Activated CD4-positive, alpha-beta T cell treated with anti-CD3 and anti-CD28 coated beads for 1 hour (primary cell): Measurements from ENCODE around the gene STRIP2.
"Not testable (repeated sequence)": the region's sequence is repeated elsewhere in the genome, so short reads cannot be mapped to it uniquely, and the experiment has no call there.

Source experiments
- DNase-seq: peaks from one replicate; pipeline ENCODE4 v3.0.0-alpha.2; 2020

Gene STRIP2

DNA sequence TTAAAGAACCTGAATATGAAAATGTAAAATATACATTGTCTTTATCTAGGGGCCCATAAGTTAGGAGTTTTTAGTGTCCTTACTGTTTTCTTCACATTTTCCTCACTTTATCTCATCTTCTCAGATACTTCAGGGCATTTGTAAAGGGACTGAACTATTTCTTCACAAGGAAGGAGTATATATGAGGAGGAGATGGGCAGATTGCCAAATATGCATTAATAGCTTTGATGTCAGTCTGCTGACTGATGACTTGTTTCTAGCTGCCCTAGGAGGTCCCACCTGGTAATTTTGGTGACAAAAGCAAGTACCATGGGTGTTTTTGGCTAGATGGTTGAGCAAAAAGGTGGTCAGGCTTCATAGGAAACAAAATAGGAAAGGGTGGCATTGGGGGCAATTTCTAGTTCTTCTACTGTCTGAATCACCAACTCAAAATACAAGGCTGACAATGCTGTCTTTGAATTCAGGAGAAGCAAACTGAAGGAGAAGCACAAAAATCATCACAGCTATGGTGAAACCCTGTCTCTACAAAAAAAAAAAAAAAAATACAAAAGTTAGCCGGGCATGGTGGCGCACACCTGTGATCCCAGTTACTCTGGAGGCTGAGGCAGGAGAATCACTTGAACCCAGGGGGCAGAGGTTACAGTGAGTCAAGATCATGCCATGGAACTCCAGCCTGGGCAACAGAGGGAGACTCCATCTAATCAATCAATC, 10.4 kb upstream of the STRIP2 start:
- no peak for DNase-seq

DNA sequence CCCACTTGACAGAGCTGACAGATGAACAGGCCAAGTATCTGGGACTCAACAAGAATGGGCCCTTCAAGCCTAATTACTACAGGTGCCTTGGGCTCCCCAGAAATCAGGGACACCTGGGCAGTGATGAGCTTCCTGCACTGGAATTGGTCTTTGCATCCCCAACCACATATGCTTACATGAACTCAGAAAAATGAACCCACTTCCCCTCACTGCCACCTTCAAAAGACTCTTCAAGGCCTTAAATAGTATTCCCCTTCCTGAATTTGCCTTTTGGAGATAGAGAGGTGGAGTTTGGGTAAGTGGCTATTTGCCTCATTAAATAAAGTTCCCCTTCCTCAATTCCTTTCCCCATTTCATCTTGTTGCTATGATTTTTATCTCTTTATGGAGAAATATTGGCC, 7.8 kb upstream of the STRIP2 start:
- no peak for DNase-seq

- DNase-seq, result no peak
These were observed 6.6 kb upstream of the STRIP2 start for GRCh38 chr7:129427526-129428045.

- no peak for DNase-seq
These were observed 2.2 kb upstream of the STRIP2 start for GRCh38 chr7:129431911-129432643.

- no peak for DNase-seq
These were observed 565 bp downstream of the STRIP2 start for GRCh38 chr7:129434675-129435318.

GRCh38 chr7:129435414-129435829, 1.2 kb downstream of the STRIP2 start:
- DNase-seq, result no peak

DNA sequence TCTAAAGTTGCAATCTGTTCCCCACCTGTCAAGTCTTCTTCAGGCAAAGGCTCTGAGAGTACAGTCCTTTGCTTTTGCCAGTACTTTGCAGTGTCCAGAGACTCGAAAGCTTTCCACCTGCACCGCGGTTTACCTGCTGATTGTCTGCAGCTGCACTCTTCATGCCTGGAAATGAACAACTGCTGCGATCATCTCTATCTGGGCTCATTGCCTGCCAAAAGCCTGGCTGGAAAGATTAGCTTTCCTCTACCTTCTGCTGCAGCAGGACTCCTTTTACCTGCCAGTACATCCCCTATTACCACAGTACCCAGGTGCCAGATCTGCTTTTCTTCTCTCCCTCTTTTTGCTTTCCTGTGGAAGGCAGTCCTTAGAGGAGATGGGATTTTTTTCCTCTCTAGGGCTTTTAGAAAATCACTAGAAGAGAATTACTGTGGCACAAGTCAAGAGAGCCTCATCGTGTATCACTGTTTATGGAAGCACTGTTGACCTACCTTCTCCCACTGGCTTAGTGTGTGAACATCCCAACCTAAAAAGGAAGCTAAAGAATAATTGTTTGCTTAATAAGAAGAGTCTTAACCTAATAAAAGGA, 2.2 kb downstream of the STRIP2 start:
- no peak for DNase-seq

DNA sequence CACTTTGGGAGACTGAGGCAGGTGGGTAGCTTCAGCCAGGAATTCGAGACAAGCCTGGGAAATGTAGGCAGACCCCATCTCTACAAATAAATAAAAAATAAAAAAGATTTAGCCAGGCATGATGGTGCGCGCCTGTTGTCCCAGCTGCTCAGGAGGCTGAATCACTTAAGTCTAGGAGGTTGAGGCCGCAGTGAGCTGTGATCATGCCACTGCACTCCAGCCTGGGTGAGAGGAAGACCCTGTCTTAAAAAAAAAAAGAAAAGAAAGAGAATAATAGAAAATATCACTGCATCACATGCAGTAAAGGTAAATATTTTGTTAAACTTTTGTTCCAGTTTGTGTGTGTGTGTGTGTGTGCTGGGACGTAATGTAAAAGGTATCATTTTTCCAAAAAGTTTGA, 3.0 kb downstream of the STRIP2 start:
- DNase-seq, result no peak

- no peak for DNase-seq
These were observed 4.1 kb downstream of the STRIP2 start for GRCh38 chr7:129438281-129438838.

DNA sequence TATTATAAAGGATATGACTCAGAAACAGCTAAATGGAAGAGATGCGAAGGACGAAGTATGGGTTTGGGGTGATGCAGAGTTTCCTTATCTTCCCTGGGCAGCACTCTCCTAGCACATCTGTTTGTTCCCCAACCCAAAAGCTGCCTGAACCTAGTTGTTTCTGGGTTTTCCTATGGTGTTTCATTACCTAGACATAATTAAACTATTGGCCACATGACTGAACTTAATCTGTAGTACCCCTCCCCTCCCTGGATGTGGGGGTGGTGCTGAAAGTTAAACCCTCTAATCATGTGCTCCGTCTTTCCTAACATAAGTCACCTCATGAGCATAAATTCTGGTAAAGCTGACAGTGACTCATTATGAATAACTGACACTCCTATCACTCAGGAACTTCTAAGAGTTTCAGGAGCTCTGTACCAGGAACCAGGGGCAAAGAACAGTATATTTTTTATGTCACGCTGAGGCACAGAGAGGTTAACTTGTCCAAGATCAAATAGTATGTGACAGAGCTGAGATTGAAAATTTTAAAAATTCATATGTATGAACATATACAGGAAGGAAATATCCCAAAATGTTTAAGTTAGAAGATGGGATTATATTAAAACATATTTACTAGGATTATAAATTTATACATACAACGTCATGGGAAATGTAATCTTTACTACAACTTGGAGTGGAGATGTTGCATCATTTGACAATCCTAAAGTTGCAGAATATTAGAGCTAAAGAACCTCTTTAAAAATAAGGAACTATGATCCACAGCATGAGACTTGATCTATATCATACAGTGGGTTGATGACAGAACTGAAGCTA, 4.8 kb downstream of the STRIP2 start:
- no peak for DNase-seq

DNA sequence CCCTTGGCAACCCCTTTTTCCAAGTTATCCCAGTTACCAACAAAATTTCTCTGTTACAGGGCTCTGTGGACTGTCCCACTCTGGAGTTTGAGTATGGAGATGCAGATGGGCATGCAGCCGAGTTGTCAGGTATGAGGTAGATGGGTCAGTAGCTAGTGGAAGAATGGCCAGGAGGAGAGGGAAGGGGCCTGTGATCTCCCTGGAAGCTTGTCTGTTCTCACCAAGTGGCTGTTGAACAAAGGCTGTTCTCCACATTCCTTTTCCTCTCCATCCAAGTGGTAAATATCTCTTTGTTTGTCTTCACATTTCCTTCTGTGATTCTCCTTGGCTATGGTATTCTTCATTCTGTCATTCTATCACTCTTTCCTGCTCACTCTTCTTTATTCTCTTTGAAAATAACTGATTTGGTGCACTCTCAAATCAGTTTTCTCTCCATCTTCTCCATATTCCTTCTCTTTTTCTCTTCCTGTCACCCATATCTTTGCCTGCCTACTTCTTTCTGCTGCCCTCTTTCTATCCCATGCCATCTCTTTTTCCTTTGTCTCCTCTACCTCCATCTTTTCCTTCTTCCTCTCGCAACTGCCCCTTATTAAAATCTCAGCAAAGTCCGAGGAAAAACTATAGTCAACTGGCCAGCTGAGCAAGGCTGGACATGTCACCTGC, 5.9 kb downstream of the STRIP2 start:
- no peak for DNase-seq

DNA sequence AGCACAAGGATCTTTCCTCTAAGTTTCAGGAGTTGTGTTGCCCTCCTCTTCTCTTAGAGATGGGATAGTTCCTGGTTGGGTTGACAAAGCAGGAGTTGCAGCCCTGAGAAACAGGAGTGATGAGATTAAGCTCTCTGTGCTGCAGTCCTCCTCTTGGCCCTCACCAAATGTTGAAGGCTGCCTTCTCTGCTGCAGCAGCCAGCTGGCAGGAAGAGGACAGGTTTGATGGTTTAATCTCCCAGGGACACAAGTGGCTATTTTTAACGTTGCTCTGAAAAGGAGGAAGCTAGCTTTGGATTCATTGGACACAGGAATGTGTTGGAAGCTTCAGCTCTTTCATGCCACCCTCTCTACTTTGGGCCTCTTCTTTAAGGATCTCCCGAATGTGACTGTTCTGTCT, 9.4 kb downstream of the STRIP2 start:
- DNase-seq, result no peak

- DNase-seq, result not testable (repeated sequence)
These were observed 10.5 kb downstream of the STRIP2 start for GRCh38 chr7:129444776-129445175.

DNA sequence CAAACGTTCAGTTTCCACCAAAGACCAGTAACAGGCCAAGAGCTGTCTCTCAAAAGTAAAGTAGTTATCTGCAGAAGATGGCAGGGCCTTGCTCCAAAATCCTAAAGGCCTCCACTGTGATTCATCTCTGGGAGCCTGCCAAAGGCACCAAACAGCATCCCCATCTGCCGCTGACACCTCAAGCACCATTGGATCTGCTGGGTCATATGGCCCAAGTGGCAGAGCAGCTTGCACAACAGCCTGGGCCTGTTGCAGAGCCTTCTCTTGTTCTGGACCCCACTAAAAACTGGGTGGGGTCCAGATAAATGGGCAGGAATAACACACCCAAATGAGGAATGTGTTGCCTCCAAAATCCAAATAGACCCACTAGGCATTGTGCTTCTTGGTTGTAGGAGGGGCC, 12.7 kb downstream of the STRIP2 start:
- DNase-seq, result not testable (repeated sequence)

DNA sequence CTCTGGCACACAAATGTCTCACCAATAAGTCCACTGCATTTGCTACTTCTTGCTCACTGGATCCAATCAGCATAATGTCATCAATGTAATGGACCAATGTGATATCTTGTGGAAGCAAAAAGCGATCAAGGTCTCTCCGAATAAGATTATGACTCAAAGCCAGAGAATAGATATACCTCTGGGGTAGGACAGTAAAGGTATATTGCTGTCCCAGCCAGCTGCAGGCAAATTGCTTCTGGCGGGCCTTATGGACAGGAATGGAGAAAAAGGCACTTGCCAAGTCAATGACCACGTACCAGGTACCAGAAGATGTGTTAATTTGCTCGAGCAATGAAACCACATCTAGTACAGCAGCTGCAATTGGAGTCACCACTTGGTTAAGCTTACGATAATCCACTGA, 13.2 kb downstream of the STRIP2 start:
- not testable (repeated sequence) for DNase-seq

GRCh38 chr7:129448608-129449007, 14.4 kb downstream of the STRIP2 start:
- DNase-seq, result not testable (repeated sequence)

GRCh38 chr7:129450295-129450694, 16.1 kb downstream of the STRIP2 start:
- DNase-seq, result no peak

DNA sequence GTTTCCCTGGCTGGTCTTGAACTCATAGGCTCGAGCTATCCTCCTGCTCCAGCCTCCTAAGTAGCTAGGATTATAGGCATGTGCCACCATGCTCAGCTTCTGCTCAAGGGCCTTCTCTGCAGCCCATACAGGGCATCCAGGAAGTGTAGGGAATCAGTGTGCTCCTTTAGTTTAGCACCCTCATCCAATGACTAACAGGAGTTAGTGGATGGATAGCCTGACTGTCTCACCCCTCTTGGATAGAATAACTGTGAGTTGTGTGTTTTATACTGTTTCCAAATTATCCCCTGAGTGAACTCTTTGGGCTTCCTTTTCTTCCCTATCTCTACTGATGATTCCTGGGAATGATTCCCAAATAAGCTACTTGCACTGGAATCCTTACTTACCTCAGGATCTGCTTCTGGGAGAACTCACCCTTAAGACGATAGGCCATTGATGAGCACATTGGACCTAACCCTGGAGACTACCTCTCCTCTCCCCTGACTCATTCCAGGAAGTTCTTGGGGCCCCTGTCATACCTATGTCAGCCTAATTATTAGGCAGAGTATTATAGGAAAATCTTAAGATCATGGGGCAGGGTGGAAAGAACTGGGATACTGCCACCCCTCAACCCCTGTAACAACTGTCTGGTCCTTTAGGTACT, 18.5 kb downstream of the STRIP2 start:
- DNase-seq, result no peak

DNA sequence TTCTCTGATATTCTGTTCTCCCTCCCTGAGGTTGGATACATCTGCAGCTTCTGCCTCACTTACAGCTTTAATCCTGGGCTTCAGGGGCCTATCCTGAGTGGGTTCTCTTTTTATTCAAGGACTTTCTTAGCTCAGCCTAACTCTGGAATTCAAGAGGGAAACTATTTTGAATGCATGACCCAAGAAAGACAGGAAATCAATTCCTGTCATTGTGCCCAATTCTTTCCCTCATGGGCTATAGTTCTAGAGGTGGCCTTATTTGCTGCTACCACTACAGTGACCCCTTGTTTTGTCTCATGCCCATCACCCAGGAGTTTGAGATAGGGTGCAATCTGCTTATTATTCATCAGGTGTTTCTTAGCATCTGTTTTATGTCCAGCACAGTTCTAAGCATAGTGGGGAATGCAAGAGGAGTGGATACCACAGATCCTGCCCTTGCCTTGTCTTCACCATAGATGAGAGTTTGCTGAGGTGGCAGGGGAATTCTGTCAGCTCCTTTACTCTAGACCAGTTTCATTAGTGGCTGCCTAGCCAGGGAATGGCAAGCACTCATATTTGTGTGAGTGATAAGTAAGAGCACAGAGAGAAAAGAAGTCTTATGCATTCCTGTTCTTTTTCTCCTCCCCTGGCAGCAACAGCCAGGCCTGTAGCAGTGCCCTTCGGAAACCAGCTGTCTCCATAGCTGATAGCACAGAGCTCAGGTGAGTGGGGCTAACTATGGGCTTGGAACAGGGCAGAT, 19.4 kb downstream of the STRIP2 start:
- DNase-seq, result no peak

GRCh38 chr7:129454249-129454551, 20.0 kb downstream of the STRIP2 start:
- DNase-seq, result no peak

GRCh38 chr7:129456421-129456820, 22.2 kb downstream of the STRIP2 start:
- DNase-seq, result no peak
